A673 (cell line): Measurements from ENCODE around the gene PRSS48. TPM values are rescaled to one million over a fixed set of nuclear protein-coding genes. Genes with fewer than 3 reads are reported as not detected.

Experiments used
- BruUV-seq: library from RNA; stranded (reverse); fragments of 400-500 nt; replicated peaks from 2 replicates; lab custom pipeline; 2021; lab: Mats Ljungman, UMichigan
- CTCF ChIA-PET: fragments of 300-600 bp; sonication (Branson Sonifier 250); formaldehyde crosslinking; loops from one replicate; lab custom pipeline; 2022; ENCODE audit warnings: antibody characterized with exemption; lab: Charles Lee
- POLR2A ChIA-PET: fragments of 300-600 bp; sonication (Branson Sonifier 250); formaldehyde crosslinking; loops from one replicate; lab custom pipeline; 2022; ENCODE audit warnings: antibody characterized with exemption; ENCODE audit not compliant: low non-redundant PET; lab: Charles Lee
- DNase-seq: peaks from one replicate; pipeline ENCODE4 v3.0.0-alpha.2; 2015; ENCODE audit warnings: low spot score
- H3K27ac ChIP-seq: fragments of 200-600 bp; sonication (generic); 2 replicates; pipeline ENCODE4 v1.5.1; 2016; ENCODE audit warnings: mixed run types, low read depth, mild to moderate bottlenecking, mixed read lengths, antibody characterized with exemption, low read length; ENCODE audit not compliant: poor library complexity, severe bottlenecking
- H3K27me3 ChIP-seq: fragments of 200-600 bp; sonication (generic); replicated peaks from 2 replicates; pipeline ENCODE4 v1.6.1; 2017; ENCODE audit warnings: mixed run types, low read depth, mild to moderate bottlenecking, mixed read lengths, antibody characterized with exemption, low read length; ENCODE audit not compliant: insufficient read depth, poor library complexity
- H3K36me3 ChIP-seq: fragments of 200-600 bp; sonication (generic); 2 replicates; pipeline ENCODE4 v1.6.1; 2016; ENCODE audit warnings: mixed run types, mild to moderate bottlenecking, mixed read lengths, antibody characterized with exemption, low read length; ENCODE audit not compliant: insufficient read depth, poor library complexity, severe bottlenecking
- H3K4me1 ChIP-seq: fragments of 200-600 bp; sonication (generic); 2 replicates; pipeline ENCODE4 v1.6.1; 2017; ENCODE audit warnings: mixed run types, mild to moderate bottlenecking, mixed read lengths, antibody characterized with exemption, low read length; ENCODE audit not compliant: insufficient read depth, poor library complexity, severe bottlenecking
- H3K4me3 ChIP-seq: fragments of 200-600 bp; sonication (generic); 2 replicates; pipeline ENCODE4 v1.5.1; 2016; ENCODE audit warnings: low read depth, mixed run types, mild to moderate bottlenecking, mixed read lengths, low read length; ENCODE audit not compliant: poor library complexity, severe bottlenecking
- H3K9me3 ChIP-seq: fragments of 200-600 bp; sonication (generic); 2 replicates; pipeline ENCODE4 v1.6.1; 2016; ENCODE audit warnings: mixed run types, low read depth, mild to moderate bottlenecking, mixed read lengths, antibody characterized with exemption, low read length; ENCODE audit not compliant: poor library complexity, severe bottlenecking
- EZH2 ChIP-seq: fragments of 200-600 bp; sonication (generic); IDR thresholded peaks from 2 replicates; pipeline ENCODE4 v1.6.1; 2017; ENCODE audit warnings: borderline replicate concordance, low read depth, mild to moderate bottlenecking, mixed read lengths, antibody characterized with exemption, low read length; ENCODE audit not compliant: poor library complexity, severe bottlenecking
- intact Hi-C: fragments of 100-400 bp; cut with micrococcal nuclease; formaldehyde crosslinking; loops from one replicate; pipeline ENCODE4 v1.10.0; 2022; ENCODE audit not compliant: unreplicated experiment
- total RNA-seq: library from RNA; stranded (reverse); gene quantifications from 2 replicates; pipeline ENCODE4 v1.2.3, GENCODE V29; 2021
- TF ChIP-seq, protein P1 (sequence below): fragments of 300-800, 200-600 bp; sonication (generic); conservative IDR thresholded peaks from 2 replicates; pipeline ENCODE4 v1.5.1; 2017; ENCODE audit warnings: low read depth, mild to moderate bottlenecking, antibody characterized with exemption, low read length, moderate library complexity, mixed read lengths

The PRSS48 gene
- total RNA-seq, 1 experiment from 2014 or later = not detected

DNA sequence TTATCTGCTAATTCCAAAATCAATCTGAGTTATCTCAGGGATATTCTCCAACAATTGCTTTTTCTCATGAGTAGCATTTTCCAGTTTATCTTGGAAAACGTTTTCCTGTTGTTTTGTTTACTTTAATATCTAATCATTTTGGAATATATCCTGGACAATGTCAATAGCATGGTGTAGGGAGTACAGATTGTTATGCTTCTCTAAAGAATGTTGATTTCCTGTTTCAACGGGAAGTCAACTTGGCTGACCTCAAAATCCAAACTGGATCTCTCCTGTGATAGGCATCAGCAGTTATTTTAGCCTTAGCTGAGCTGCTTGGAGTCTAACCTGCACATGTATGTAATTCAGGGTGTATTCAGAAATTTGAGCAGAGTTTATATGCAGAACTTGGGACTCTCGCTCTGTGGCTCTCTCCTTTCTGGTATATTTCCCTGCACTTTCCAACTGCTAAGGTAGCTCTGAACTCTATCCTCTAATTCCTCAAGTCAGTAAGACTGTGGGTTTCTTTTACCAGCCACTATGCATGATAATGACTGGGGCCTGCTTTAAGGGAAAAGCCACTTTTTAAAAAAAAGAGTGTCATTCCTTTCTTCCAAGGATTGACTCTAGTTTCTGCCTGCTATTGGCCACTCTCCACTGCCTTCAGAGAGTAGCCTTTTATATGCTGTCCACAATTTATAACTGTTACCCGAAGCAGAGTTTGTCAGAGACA is 7.7 kb downstream of the PRSS48 start:
- intact Hi-C loops = no loop called here
- DNase-seq = no peak
- TF ChIP-seq, protein P1, sequence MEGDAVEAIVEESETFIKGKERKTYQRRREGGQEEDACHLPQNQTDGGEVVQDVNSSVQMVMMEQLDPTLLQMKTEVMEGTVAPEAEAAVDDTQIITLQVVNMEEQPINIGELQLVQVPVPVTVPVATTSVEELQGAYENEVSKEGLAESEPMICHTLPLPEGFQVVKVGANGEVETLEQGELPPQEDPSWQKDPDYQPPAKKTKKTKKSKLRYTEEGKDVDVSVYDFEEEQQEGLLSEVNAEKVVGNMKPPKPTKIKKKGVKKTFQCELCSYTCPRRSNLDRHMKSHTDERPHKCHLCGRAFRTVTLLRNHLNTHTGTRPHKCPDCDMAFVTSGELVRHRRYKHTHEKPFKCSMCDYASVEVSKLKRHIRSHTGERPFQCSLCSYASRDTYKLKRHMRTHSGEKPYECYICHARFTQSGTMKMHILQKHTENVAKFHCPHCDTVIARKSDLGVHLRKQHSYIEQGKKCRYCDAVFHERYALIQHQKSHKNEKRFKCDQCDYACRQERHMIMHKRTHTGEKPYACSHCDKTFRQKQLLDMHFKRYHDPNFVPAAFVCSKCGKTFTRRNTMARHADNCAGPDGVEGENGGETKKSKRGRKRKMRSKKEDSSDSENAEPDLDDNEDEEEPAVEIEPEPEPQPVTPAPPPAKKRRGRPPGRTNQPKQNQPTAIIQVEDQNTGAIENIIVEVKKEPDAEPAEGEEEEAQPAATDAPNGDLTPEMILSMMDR = no peak
- TF ChIP-seq EZH2 = no peak
- Histone ChIP-seq H3K4me1 (no peaks in the 10 kb centered on the region), H3K27ac (no peak overlapping the region), H3K9me3 (no peaks in the 10 kb centered on the region), H3K4me3 (no peak overlapping the region), H3K27me3 (no peaks in the 10 kb centered on the region), H3K36me3 (no peaks in the 10 kb centered on the region)
- CTCF ChIA-PET = no interaction called here
- POLR2A ChIA-PET = no interaction called here
- no TSS peak for BruUV-seq

DNA sequence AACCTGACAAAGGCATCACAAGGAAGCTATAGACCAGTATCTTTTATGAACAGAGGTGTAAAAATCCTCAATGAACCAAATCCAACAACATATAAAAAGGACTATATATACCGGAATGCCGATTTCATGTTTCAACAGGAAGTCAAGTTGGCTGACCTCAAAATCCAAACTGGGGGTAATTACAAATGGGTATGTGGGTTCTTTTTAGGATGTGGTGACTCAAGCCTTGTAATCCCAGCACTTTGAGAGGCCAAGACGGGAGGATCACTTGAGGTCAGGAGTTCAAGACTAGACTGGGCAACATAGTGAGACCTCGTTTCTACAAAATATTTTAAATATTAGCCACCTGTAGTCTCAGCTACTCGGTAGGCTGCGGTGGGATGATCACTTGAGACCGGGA is 10.4 kb downstream of the PRSS48 start:
- POLR2A ChIA-PET = no interaction called here
- Histone ChIP-seq H3K27ac (no peak overlapping the region), H3K4me1 (peaks cover 10% of the 10 kb centered on the region), H3K36me3 (no peaks in the 10 kb centered on the region), H3K27me3 (no peaks in the 10 kb centered on the region), H3K4me3 (no peak overlapping the region), H3K9me3 (no peaks in the 10 kb centered on the region)
- CTCF ChIA-PET = no interaction called here
- intact Hi-C loops = no loop called here
- no peak for TF ChIP-seq EZH2
- TF ChIP-seq, protein P1 = no peak
- DNase-seq = no peak
- BruUV-seq = no TSS peak

DNA sequence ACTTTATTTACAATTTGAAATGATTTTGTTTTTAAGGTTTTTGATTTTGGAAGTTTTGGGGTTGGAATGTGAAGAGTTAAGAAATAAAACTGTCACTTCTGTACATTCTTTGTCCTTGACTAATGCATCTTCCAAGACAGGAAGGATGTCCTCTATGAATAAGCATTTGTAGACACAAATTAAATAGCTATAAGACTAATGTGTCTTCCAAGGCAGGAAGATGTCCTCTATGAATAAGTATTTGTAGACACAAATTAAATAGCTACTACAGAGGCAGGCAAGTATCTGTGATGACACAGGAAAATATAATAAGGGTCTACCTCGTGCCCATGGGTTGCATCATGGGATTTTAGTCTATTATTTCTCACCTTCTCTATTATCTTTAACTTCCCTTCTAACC is 14.5 kb downstream of the PRSS48 start:
- peak; percentile 58 for DNase-seq
- H3K27me3 ChIP-seq = no peaks in the 10 kb centered on the region
- ChIA-PET POLR2A (no interaction called here), CTCF (no interaction called here)
- H3K27ac ChIP-seq = peak overlapping the region; percentile 16
- no TSS peak for BruUV-seq
- no peaks in the 10 kb centered on the region for H3K36me3 ChIP-seq
- intact Hi-C loops = no loop called here
- TF ChIP-seq, protein P1 = no peak
- no peak for TF ChIP-seq EZH2
- no peaks in the 10 kb centered on the region for H3K9me3 ChIP-seq
- H3K4me1 ChIP-seq = peaks cover 10% of the 10 kb centered on the region
- H3K4me3 ChIP-seq = no peak overlapping the region
